ENCODE results near the gene SH3GLB1. TPM values are rescaled to one million over a fixed set of nuclear protein-coding genes. Genes with fewer than 3 reads are reported as not detected.

Gene SH3GLB1
- total and polyA plus RNA-seq, 9 of the 15 experiments (the other 6 are each of a cell fraction or from before 2014, with no cell fraction given), result 8.6 to 34.2 (median 24.2) TPM

GRCh38 chr1:86712088-86712860 lies 7.9 kb downstream of the SH3GLB1 start:
- no peak for FAIRE-seq
- in situ Hi-C loops (cut with MboI) (no loop called here), intact Hi-C loops (cut with micrococcal nuclease) (no loop called here)
- no peaks in the 10 kb centered on the region for H3K27me3 ChIP-seq (ENCODE audit: control insufficient read depth in 2 of 2, insufficient read depth in 2 of 2, low read length in 2 of 2)
- ATAC-seq, result no peak
- peaks cover 74% of the 10 kb centered on the region for H3K79me2 ChIP-seq (ENCODE audit: control insufficient read depth, insufficient read depth, low read length)
- H3K4me3 ChIP-seq, result no peak overlapping the region
- no TSS peak for BruUV-seq (replicated peaks)
- POLR2A ChIA-PET, result interaction anchor here (0.7 kb wide), 1 partner anchor 9 kb away, joined by 4 read pairs; no protein-coding TSS in a partner anchor
- H3K36me3 ChIP-seq (ENCODE audit: control insufficient read depth, insufficient read depth, low read length), result peaks cover 22% of the 10 kb centered on the region
- H3K4me2 ChIP-seq (ENCODE audit: insufficient read depth, low read length), result no peak overlapping the region
- 52% methylated on average over 2 of the region's 2 CpGs for WGBS (ENCODE audit: insufficient coverage, low coverage, missing lambda C conversion rate)
- H4K20me1 ChIP-seq (replicated peaks; ENCODE audit: control insufficient read depth, insufficient read depth, low read length), result no peaks in the 10 kb centered on the region; the same call in 1 of the 2 replicates
- H3K9me1 ChIP-seq (ENCODE audit: control insufficient read depth, insufficient read depth, low read length), result no peaks in the 10 kb centered on the region
- H3K4me1 ChIP-seq (replicated peaks in 1 of 2; ENCODE audit: control insufficient read depth in 2 of 2, insufficient read depth in 2 of 2, low read length in 2 of 2), result peaks cover 0 to 3% of the 10 kb centered on the region in 2 experiments; a peak in 1 of 5 replicates
- H3K9me3 ChIP-seq (replicated peaks; ENCODE audit: control insufficient read depth, insufficient read depth, low read depth, low read length), result no peaks in the 10 kb centered on the region
- CTCF ChIA-PET (ENCODE audit: low intra/inter-chr PET ratio), result interaction anchor here (0.6 kb wide), 1 partner anchor 13 kb away, joined by 4 read pairs; no protein-coding TSS in a partner anchor
- no peak overlapping the region for H3K27ac ChIP-seq (ENCODE audit: extremely low read depth, low read depth, low read length)
- H3K9ac ChIP-seq (ENCODE audit: insufficient read depth in 1 of 2, low read depth in 2 of 2, low read length in 2 of 2), result no peak overlapping the region
- TF ChIP-seq ZNF57 (CRISPR knock-in tag; IDR thresholded peaks at IDR 0.05) (no peak), ARID3A (IDR thresholded peaks at IDR 0.05; ENCODE audit: borderline replicate concordance, low read depth, low read length) (no peak), TARDBP (IDR thresholded peaks at IDR 0.05) (no peak), TFE3 (CRISPR knock-in tag; IDR thresholded peaks at IDR 0.05) (peak; percentile 80)
- no peak for DNase-seq (ENCODE audit: extremely low read depth in 1 of 4, low spot score in 3 of 4)
- H2AFZ ChIP-seq (ENCODE audit: low read depth, low read length), result no peak overlapping the region

Measured in K562 (cell line).